Cerebellar nuclear complex (tissue), 1 donor: ENCODE results near the gene DTYMK.
A peak's percentile ranks its signal among the peaks of the same experiment; 100 is the strongest.

ENCODE experiments used
- DNase-seq, 2 experiments: peaks; one replicate each; lab custom pipeline; 2025; lab: John Stamatoyannopoulos, UW

Gene DTYMK

GRCh38 chr2:241686650-241687425, at the start of gene DTYMK:
Gene DTYMK, minus strand, starts transcription at chr2:241686815. Its CDS starts 32 bp downstream, at chr2:241686783.
- peak; percentile 60 to 75 for DNase-seq

GRCh38 chr2:241736111-241736510, 49.5 kb upstream of the DTYMK start:
- DNase-seq: no peak

- peak in 1 of 2 experiments; percentile 35 for DNase-seq
Measured at GRCh38 chr2:241734467-241735208, 48.0 kb upstream of the DTYMK start, which contains the start of gene D2HGDH. Gene D2HGDH, plus strand, starts transcription at chr2:241734630. Its CDS starts 595 bp downstream, at chr2:241735225.

- no peak for DNase-seq
Measured at GRCh38 chr2:241734208-241734466, 47.5 kb upstream of the DTYMK start.

GRCh38 chr2:241733391-241734207, 47.0 kb upstream of the DTYMK start:
- no peak for DNase-seq

GRCh38 chr2:241732513-241733186, 46.0 kb upstream of the DTYMK start:
- DNase-seq: peak in 1 of 2 experiments; percentile 15

- no peak for DNase-seq
Measured at GRCh38 chr2:241730671-241731293, 44.2 kb upstream of the DTYMK start.

GRCh38 chr2:241729868-241730267, 43.3 kb upstream of the DTYMK start:
- no peak for DNase-seq

GRCh38 chr2:241728627-241729026, 42.0 kb upstream of the DTYMK start:
- no peak for DNase-seq

- no peak for DNase-seq
Measured at GRCh38 chr2:241728000-241728399, 41.4 kb upstream of the DTYMK start.

- no peak for DNase-seq
Measured at GRCh38 chr2:241726459-241726858, 39.8 kb upstream of the DTYMK start.

- DNase-seq: no peak
Measured at GRCh38 chr2:241724975-241725870, 38.6 kb upstream of the DTYMK start.

GRCh38 chr2:241724259-241724974, 37.8 kb upstream of the DTYMK start:
- DNase-seq: no peak

- DNase-seq: no peak
Measured at GRCh38 chr2:241722896-241723454, 36.4 kb upstream of the DTYMK start.

GRCh38 chr2:241721852-241722251, 35.2 kb upstream of the DTYMK start:
- no peak for DNase-seq

- DNase-seq: no peak
Measured at GRCh38 chr2:241720560-241720959, 33.9 kb upstream of the DTYMK start.

- no peak for DNase-seq
Measured at GRCh38 chr2:241720099-241720498, 33.5 kb upstream of the DTYMK start.

GRCh38 chr2:241719093-241719492, 32.5 kb upstream of the DTYMK start:
- no peak for DNase-seq

- no peak for DNase-seq
Measured at GRCh38 chr2:241708879-241709278, 22.3 kb upstream of the DTYMK start.
